ENCODE measurements around the gene NDUFB10. TPM values are rescaled to one million over a fixed set of nuclear protein-coding genes. Genes with fewer than 3 reads are reported as not detected.
A peak's percentile ranks its signal among the peaks of the same experiment; 100 is the strongest.

The NDUFB10 gene
- total RNA-seq, 3 donors from 2014 or later = 204 to 212 (median 210) TPM

DNA sequence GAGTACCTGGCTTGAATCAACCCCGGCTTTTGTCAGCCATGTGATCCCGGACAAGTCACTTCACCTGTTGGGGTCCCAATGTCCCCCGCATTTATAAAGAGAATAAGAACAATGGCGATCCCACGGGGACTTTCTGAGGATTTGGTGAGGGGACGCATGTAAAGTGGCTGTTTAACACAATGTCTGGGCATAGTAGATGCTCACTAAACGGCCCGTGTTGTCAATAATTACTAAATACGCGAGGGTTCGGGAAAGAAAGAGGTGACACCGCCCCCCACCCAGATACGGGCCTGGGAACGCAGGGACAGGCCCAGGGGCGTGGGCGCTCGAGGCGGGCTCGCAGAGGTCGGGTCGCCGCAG lies 32.2 kb downstream of the NDUFB10 start:
- Histone ChIP-seq H3K9me3 (no peaks in the 10 kb centered on the region), H3K4me3 (no peak overlapping the region), H3K4me1 (ENCODE audit: low read depth) (peaks cover 24% of the 10 kb centered on the region), H3K36me3 (ENCODE audit: low read depth) (no peaks in the 10 kb centered on the region)
- TF ChIP-seq, protein P1, sequence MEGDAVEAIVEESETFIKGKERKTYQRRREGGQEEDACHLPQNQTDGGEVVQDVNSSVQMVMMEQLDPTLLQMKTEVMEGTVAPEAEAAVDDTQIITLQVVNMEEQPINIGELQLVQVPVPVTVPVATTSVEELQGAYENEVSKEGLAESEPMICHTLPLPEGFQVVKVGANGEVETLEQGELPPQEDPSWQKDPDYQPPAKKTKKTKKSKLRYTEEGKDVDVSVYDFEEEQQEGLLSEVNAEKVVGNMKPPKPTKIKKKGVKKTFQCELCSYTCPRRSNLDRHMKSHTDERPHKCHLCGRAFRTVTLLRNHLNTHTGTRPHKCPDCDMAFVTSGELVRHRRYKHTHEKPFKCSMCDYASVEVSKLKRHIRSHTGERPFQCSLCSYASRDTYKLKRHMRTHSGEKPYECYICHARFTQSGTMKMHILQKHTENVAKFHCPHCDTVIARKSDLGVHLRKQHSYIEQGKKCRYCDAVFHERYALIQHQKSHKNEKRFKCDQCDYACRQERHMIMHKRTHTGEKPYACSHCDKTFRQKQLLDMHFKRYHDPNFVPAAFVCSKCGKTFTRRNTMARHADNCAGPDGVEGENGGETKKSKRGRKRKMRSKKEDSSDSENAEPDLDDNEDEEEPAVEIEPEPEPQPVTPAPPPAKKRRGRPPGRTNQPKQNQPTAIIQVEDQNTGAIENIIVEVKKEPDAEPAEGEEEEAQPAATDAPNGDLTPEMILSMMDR (IDR thresholded peaks at IDR 0.05) = no peak
- intact Hi-C loops (cut with DNase I, micrococcal nuclease) = no loop called here
- DNase-seq = peak in 1 of 3 donors; percentile 27
- ATAC-seq = no peak

DNA sequence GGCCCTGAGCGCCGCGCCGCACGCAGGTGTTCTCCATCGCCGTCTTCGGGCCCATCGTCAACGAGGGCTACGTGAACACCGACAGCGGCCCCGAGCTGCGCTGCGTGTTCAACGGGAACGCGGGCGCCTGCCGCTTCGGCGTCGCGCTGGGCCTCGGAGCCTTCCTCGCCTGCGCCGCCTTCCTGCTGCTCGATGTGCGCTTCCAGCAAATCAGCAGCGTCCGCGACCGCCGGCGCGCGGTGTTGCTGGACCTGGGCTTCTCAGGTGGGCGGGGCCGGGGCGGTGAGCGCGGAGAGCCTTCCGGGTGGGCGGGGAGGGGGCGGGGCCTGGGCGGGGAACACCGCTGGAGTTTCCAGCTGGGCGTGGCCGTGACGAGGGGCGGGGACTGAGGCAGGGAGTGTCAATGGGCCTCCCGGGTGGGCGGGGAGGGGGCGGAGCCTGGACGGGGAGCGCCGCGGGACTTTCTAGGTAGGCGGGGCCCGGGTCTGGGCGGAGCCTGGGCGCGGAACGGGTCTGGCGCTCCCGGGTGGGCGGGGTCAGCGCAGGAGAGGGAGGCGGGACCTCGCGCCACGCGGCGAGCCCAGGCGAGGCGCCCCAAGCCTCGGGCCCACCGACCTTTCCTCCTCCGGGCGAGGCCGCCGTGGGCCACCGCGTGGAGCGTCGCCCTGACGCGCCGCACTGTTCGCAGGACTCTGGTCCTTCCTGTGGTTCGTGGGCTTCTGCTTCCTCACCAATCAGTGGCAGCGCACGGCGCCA lies 32.8 kb downstream of the NDUFB10 start:
- TF ChIP-seq, protein P1 (IDR thresholded peaks at IDR 0.05) = no peak
- Histone ChIP-seq H3K4me3 (no peak overlapping the region), H3K36me3 (ENCODE audit: low read depth) (no peaks in the 10 kb centered on the region), H3K4me1 (ENCODE audit: low read depth) (peaks cover 28% of the 10 kb centered on the region), H3K9me3 (no peaks in the 10 kb centered on the region)
- DNase-seq (peak; percentile 97 to 98 (median 98)), ATAC-seq (peak; percentile 84)
- intact Hi-C loops (cut with DNase I, micrococcal nuclease) = no loop called here

DNA sequence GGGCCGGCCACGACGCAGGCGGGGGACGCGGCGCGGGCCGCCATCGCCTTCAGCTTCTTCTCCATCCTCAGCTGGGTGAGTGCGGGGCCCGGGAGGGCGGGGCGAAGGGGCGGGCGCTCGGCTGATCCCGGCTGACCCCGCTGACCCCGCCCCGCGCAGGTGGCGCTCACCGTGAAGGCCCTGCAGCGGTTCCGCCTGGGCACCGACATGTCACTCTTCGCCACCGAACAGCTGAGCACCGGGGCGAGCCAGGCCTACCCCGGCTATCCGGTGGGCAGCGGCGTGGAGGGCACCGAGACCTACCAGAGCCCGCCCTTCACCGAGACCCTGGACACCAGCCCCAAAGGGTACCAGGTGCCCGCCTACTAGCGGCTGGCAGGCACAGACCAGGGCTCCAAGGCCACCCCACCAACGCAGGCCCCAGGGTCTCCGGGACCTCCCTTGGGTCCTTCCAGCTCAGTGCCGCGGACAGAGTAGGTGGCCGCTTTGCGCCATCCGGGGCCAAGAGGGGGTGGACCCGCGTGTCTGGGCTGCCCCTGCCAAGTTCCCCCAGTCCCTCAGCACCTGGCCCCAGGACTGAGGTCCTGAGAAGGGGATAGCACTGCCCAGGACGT lies 33.5 kb downstream of the NDUFB10 start:
- TF ChIP-seq, protein P1 (IDR thresholded peaks at IDR 0.05) = no peak
- intact Hi-C loops (cut with DNase I, micrococcal nuclease) = no loop called here
- no peaks in the 10 kb centered on the region for H3K9me3 ChIP-seq
- ATAC-seq (no peak), DNase-seq (peak in 1 of 3 donors; percentile 82)
- H3K4me3 ChIP-seq = no peak overlapping the region
- H3K36me3 ChIP-seq (ENCODE audit: low read depth) = no peaks in the 10 kb centered on the region
- peaks cover 28% of the 10 kb centered on the region for H3K4me1 ChIP-seq (ENCODE audit: low read depth)

DNA sequence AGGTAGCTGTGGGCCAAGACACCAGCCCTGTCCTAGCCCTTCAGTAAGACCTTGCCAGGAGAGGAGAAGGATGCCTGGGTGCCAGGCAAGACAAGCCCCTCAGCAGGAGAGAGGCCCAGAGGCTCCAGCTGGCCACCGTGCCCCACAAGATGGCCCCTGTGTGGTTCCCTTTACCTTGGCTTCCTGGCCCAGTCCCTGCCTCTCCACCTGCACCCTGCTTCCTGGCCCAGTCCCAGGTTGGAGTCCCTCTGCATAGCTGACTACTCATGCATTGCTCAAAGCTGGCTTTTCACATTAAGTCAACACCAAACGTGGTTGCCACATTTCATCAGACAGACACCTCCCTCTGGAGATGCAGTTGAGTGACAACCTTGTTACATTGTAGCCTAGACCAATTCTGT lies 34.4 kb downstream of the NDUFB10 start:
- no peaks in the 10 kb centered on the region for H3K36me3 ChIP-seq (ENCODE audit: low read depth)
- intact Hi-C loops (cut with DNase I, micrococcal nuclease) = no loop called here
- TF ChIP-seq, protein P1 (IDR thresholded peaks at IDR 0.05) = no peak
- H3K9me3 ChIP-seq = no peaks in the 10 kb centered on the region
- H3K4me1 ChIP-seq (ENCODE audit: low read depth) = peaks cover 28% of the 10 kb centered on the region
- ATAC-seq (no peak), DNase-seq (no peak)
- H3K4me3 ChIP-seq = no peak overlapping the region

DNA sequence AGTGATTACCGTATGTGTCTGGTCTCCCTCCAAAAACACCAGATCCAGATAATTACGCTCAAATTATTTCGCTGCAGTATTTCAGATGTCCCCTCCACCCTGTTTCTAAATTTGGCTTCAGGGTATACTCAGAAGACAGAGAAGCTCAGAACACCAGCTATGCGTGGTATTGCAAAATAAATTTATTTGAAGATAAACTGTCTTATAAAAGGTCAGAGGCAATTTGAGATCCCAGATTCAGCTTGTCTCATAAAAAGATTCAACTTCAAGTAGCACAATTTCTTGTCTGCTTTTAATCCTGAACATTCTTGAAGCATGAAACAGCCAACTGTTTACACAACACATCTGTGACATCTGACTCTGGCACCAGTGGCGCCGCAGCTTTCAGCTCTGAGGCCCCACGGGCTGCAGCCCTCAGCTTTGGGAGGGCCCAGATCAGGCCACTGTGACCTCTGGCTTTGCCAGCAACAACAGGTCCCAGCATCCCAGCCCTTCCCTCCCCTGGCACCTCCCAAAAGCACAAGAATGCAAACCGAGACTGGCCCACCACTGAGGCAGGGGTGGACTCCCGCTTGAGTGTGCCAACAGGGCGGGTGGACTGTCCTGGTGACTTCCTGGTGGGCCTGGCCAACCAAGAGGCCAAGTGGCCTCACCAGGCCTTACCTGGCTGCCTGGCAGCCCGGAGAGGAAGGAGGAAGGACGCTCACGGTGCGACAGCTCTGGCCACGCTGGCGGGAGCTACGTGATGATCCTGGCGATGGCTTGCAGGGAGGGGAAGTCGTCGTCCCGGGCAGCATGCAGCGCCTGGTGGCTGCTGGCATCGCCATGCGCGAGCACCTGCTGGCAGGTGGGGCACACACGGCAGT lies 38.4 kb downstream of the NDUFB10 start:
- H3K36me3 ChIP-seq (ENCODE audit: low read depth) = peaks cover 17% of the 10 kb centered on the region
- ATAC-seq (no peak), DNase-seq (peak in 1 of 3 donors; percentile 33)
- H3K4me3 ChIP-seq = no peak overlapping the region
- H3K4me1 ChIP-seq (ENCODE audit: low read depth) = peaks cover 4% of the 10 kb centered on the region
- TF ChIP-seq, protein P1 (IDR thresholded peaks at IDR 0.05) = no peak
- no peaks in the 10 kb centered on the region for H3K9me3 ChIP-seq
- intact Hi-C loops (cut with DNase I, micrococcal nuclease) = no loop called here
